OCI-LY7 (cell line): ENCODE results near the gene TYMP. TPM values are rescaled to one million over a fixed set of nuclear protein-coding genes. Genes with fewer than 3 reads are reported as not detected.

ENCODE experiments used
- BruUV-seq: library from RNA; stranded (reverse); fragments of 400-500 nt; replicated peaks from 2 replicates; lab custom pipeline; 2021; lab: Mats Ljungman, UMichigan
- CTCF ChIA-PET: fragments of 300-600 bp; sonication (Branson Sonifier 250); formaldehyde crosslinking; loops from one replicate; lab custom pipeline; 2022; ENCODE audit warnings: antibody characterized with exemption; ENCODE audit not compliant: unreplicated experiment; lab: Charles Lee
- POLR2A ChIA-PET: fragments of 300-600 bp; sonication (Branson Sonifier 250); formaldehyde crosslinking; loops from one replicate; lab custom pipeline; 2022; ENCODE audit warnings: antibody characterized with exemption; lab: Charles Lee
- DNase-seq: peaks from one replicate; pipeline ENCODE4 v3.0.0-alpha.2; 2015; ENCODE audit warnings: low spot score
- H2AFZ ChIP-seq: fragments of 200-600 bp; sonication (generic), shearing (Covaris generic); 2 replicates; pipeline ENCODE4 v1.6.1; 2014; ENCODE audit warnings: mild to moderate bottlenecking, antibody characterized with exemption, low read length, moderate library complexity
- H3K27ac ChIP-seq: fragments of 200-600 bp; sonication (generic); 2 replicates; pipeline ENCODE4 v1.5.1; 2014; ENCODE audit warnings: mixed run types, low read depth, mild to moderate bottlenecking, moderate library complexity, low read length, inconsistent platforms; ENCODE audit not compliant: poor library complexity, severe bottlenecking
- H3K36me3 ChIP-seq: fragments of 200-600 bp; sonication (generic); 2 replicates; pipeline ENCODE4 v1.6.1; 2014; ENCODE audit warnings: mild to moderate bottlenecking, antibody characterized with exemption, low read length, moderate library complexity, mixed read lengths; ENCODE audit not compliant: insufficient read depth
- H3K4me1 ChIP-seq: fragments of 200-600 bp; sonication (generic); 2 replicates; pipeline ENCODE4 v1.5.1; 2014; ENCODE audit warnings: mild to moderate bottlenecking, low read length; ENCODE audit not compliant: insufficient read depth, poor library complexity, severe bottlenecking
- H3K4me2 ChIP-seq: fragments of 200-600 bp; sonication (generic); 2 replicates; pipeline ENCODE4 v1.6.1; 2014; ENCODE audit warnings: mild to moderate bottlenecking, low read length
- H3K4me3 ChIP-seq: fragments of 200-600 bp; sonication (generic); 2 replicates; pipeline ENCODE4 v1.5.1; 2014; ENCODE audit warnings: mild to moderate bottlenecking, low read depth, low read length; ENCODE audit not compliant: poor library complexity, severe bottlenecking
- H3K79me2 ChIP-seq: fragments of 200-600 bp; sonication (generic); 2 replicates; pipeline ENCODE4 v1.6.1; 2016; ENCODE audit warnings: low read depth, mild to moderate bottlenecking, low read length, moderate library complexity, mixed read lengths; ENCODE audit not compliant: insufficient read depth
- H3K9me2 ChIP-seq: fragments of 200-600 bp; sonication (generic); 2 replicates; pipeline ENCODE4 v1.6.1; 2016; ENCODE audit warnings: mild to moderate bottlenecking, low read length, mixed read lengths; ENCODE audit not compliant: insufficient read depth
- H3K9me3 ChIP-seq: fragments of 200-600 bp; sonication (generic); 2 replicates; pipeline ENCODE4 v1.6.1; 2014; ENCODE audit warnings: mild to moderate bottlenecking, mixed run types, low read length, mixed read lengths
- H4K20me1 ChIP-seq: fragments of 200-600 bp; sonication (generic); 2 replicates; pipeline ENCODE4 v1.6.1; 2014; ENCODE audit warnings: mild to moderate bottlenecking, antibody characterized with exemption, low read length, moderate library complexity, mixed read lengths; ENCODE audit not compliant: insufficient read depth
- CTCF ChIP-seq: fragments of 200-600 bp; sonication (generic); conservative IDR thresholded peaks from 2 replicates; pipeline ENCODE4 v1.5.1; 2014; ENCODE audit warnings: mild to moderate bottlenecking, antibody characterized with exemption, low read length, moderate library complexity, mixed read lengths
- EZH2phosphoT487 ChIP-seq: fragments of 200-600 bp; sonication (generic); IDR thresholded peaks from 2 replicates; pipeline ENCODE4 v1.6.1; 2018; ENCODE audit warnings: low read depth, borderline replicate concordance, mild to moderate bottlenecking, mixed run types, antibody characterized with exemption, low read length, moderate library complexity, mixed read lengths
- intact Hi-C: fragments of 100-400 bp; cut with micrococcal nuclease; formaldehyde crosslinking; loops from one replicate; pipeline ENCODE4 v1.10.0; 2022; ENCODE audit not compliant: unreplicated experiment
- total RNA-seq, 2 experiments: library from RNA; depleted of rRNA in 1 of 2; stranded (reverse); fragments of >200 nt in 1 of 2; shearing (Covaris generic) in 1 of 2; gene quantifications; 2 replicates each; pipeline ENCODE4 v1.2.3, GENCODE V29; 2014 to 2022

TYMP gene
- total RNA-seq, 2 experiments from 2014 or later: 3.9 to 4.0 TPM

GRCh38 chr22:50507991-50508884 lies 21.6 kb downstream of the TYMP start, which contains the start of gene NCAPH2:
NCAPH2 (plus strand) TSS chr22:50508224; CDS start chr22:50508338, 114 bp downstream.
- Histone ChIP-seq H3K36me3 (peaks cover 38% of the 10 kb centered on the region), H3K79me2 (peaks cover 53% of the 10 kb centered on the region), H2AFZ (peak within 1 kb of the TSS; percentile 84), H3K4me1 (peaks cover 27% of the 10 kb centered on the region), H3K9me2 (no peaks in the 10 kb centered on the region), H3K9me3 (no peaks in the 10 kb centered on the region), H3K4me3 (peak within 1 kb of the TSS; percentile 100), H4K20me1 (peaks cover 4% of the 10 kb centered on the region; the same call in 1 of the 2 replicates), H3K4me2 (peak within 1 kb of the TSS; percentile 97), H3K27ac (peak within 1 kb of the TSS; percentile 59)
- POLR2A ChIA-PET: interaction anchor here (0.6 to 3.7 kb wide), 10 partner anchors 14 to 322 kb away, joined by 3 to 33 read pairs (median 4); partner anchors contain the start of gene SCO2
- BruUV-seq: no TSS peak
- no peak for TF ChIP-seq CTCF
- no peak for TF ChIP-seq EZH2phosphoT487
- CTCF ChIA-PET: interaction anchor here (0.6 to 2.3 kb wide), 6 partner anchors 17 to 248 kb away, joined by 3 to 9 read pairs (median 4); partner anchors contain the start of gene SCO2
- intact Hi-C loops: loop anchor here (1.0 to 10.0 kb wide), 5 partner anchors 17 to 263 kb away; partner anchors contain the start of genes CHKB, MAPK11, SBF1 and SCO2
- DNase-seq: peak; percentile 99

GRCh38 chr22:50507421-50507990 lies 22.3 kb downstream of the TYMP start, which contains the start of gene LMF2:
LMF2 (minus strand) TSS chr22:50507702; CDS start chr22:50507675, 27 bp downstream.
- no peaks in the 10 kb centered on the region for H3K9me3 ChIP-seq
- POLR2A ChIA-PET: interaction anchor here (0.6 to 3.7 kb wide), 8 partner anchors 14 to 321 kb away, joined by 3 to 33 read pairs (median 4); partner anchors contain the start of gene SCO2

More at GRCh38 chr22:50507421-50507990, 22.3 kb downstream of the TYMP start, which contains the start of gene LMF2:
- H3K36me3 ChIP-seq: peaks cover 34% of the 10 kb centered on the region
- peak; percentile 90 for DNase-seq
- peak within 1 kb of the TSS; percentile 84 for H2AFZ ChIP-seq
- H3K4me1 ChIP-seq: peaks cover 27% of the 10 kb centered on the region
- peak within 1 kb of the TSS; percentile 59 for H3K27ac ChIP-seq
- H3K4me3 ChIP-seq: peak within 1 kb of the TSS; percentile 100
- CTCF ChIA-PET: interaction anchor here (0.6 to 2.3 kb wide), 4 partner anchors 18 to 247 kb away, joined by 3 to 9 read pairs (median 6); partner anchors contain the start of gene SCO2
- H3K79me2 ChIP-seq: peaks cover 45% of the 10 kb centered on the region
- H4K20me1 ChIP-seq: peaks cover 4% of the 10 kb centered on the region; the same call in 1 of the 2 replicates
- TF ChIP-seq CTCF: no peak
- intact Hi-C loops: loop anchor here (2.0 to 10.0 kb wide), 3 partner anchors 33 to 263 kb away; partner anchors contain the start of genes MAPK11, SBF1 and TUBGCP6
- BruUV-seq: no TSS peak
- peak within 1 kb of the TSS; percentile 97 for H3K4me2 ChIP-seq
- H3K9me2 ChIP-seq: no peaks in the 10 kb centered on the region
